Urinary bladder (tissue), 4 donors: Measurements from ENCODE around the gene SBNO1. TPM values are rescaled to one million over a fixed set of nuclear protein-coding genes. Genes with fewer than 3 reads are reported as not detected.
"Not testable (repeated sequence)": the region's sequence is repeated elsewhere in the genome, so short reads cannot be mapped to it uniquely, and the experiment has no call there.

Experiments used
- DNase-seq: peaks from one replicate; pipeline ENCODE4 v3.0.0-alpha.2; 2015; ENCODE audit errors: extremely low spot score
- H3K27ac ChIP-seq: one replicate; pipeline ENCODE4 v1.5.1; 2013; ENCODE audit warnings: low read depth, mild to moderate bottlenecking, moderate library complexity
- H3K36me3 ChIP-seq: one replicate; pipeline ENCODE4 v1.6.1; 2013; ENCODE audit warnings: mild to moderate bottlenecking, moderate library complexity; ENCODE audit not compliant: insufficient read depth
- H3K4me1 ChIP-seq: one replicate; pipeline ENCODE4 v1.6.1; 2013; ENCODE audit warnings: mild to moderate bottlenecking, moderate library complexity; ENCODE audit not compliant: insufficient read depth
- H3K4me3 ChIP-seq: one replicate; pipeline ENCODE4 v1.5.1; 2013; ENCODE audit warnings: low read depth, low read length
- WGBS: extraction: QIAGEN DNeasy Blood & Tissue Kit; methylation state at CpG from one replicate; pipeline ENCODE4 v1.1.7; 2013; 5-methylcytosine and 5-hydroxymethylcytosine counted together
- polyA plus RNA-seq: library from polyadenylated mRNA; stranded (reverse); fragments of 200-250 nt; gene quantifications from one replicate; pipeline ENCODE4 v1.2.3, GENCODE V29; 2013
- small RNA-seq: library from RNA; depleted of rRNA; stranded (forward); fragments of <200 nt; gene quantifications from one replicate; pipeline ENCODE3, GENCODE V24; 2014
- total RNA-seq: library from RNA; depleted of rRNA; stranded (reverse); fragments of >200 nt; gene quantifications from one replicate; pipeline ENCODE4 v1.2.3, GENCODE V29; 2014
- donor health status: healthy with polysubstance abuse.
- donor health status: healthy.

The SBNO1 gene
- total and polyA plus RNA-seq, 2 donors: 7.1 to 30.2 TPM

- peak overlapping the region; percentile 71 for H3K27ac ChIP-seq
- no peak overlapping the region for H3K4me3 ChIP-seq
- no peaks in the 10 kb centered on the region for H3K4me1 ChIP-seq
- 90% methylated on average over 8 of the region's 8 CpGs for WGBS
- no peak for DNase-seq
- H3K36me3 ChIP-seq: peaks cover 3% of the 10 kb centered on the region
Measured at GRCh38 chr12:123251403-123252076, 113.1 kb downstream of the SBNO1 start.

- Histone ChIP-seq H3K4me3 (no peak overlapping the region), H3K27ac (peak overlapping the region; percentile 71), H3K4me1 (no peaks in the 10 kb centered on the region), H3K36me3 (peaks cover 3% of the 10 kb centered on the region)
- WGBS: 85% methylated on average over 13 of the region's 13 CpGs
- no peak for DNase-seq
Measured at GRCh38 chr12:123250471-123251383, 113.9 kb downstream of the SBNO1 start.

- not testable (repeated sequence) for H3K4me1 ChIP-seq, H3K4me3 ChIP-seq, H3K27ac ChIP-seq, DNase-seq, H3K36me3 ChIP-seq
- WGBS: 98% methylated on average over 26 of the region's 26 CpGs
Measured at GRCh38 chr12:123248996-123249741, 115.5 kb downstream of the SBNO1 start.

GRCh38 chr12:123248129-123248528, 116.5 kb downstream of the SBNO1 start:
- DNase-seq, H3K36me3 ChIP-seq, H3K27ac ChIP-seq, H3K4me3 ChIP-seq, H3K4me1 ChIP-seq: not testable (repeated sequence)
- over 99% methylated on average over 2 of the region's 2 CpGs for WGBS

GRCh38 chr12:123245678-123246077, 119.0 kb downstream of the SBNO1 start:
- DNase-seq: no peak
- WGBS: 92% methylated on average over 3 of the region's 3 CpGs
- no peaks in the 10 kb centered on the region for H3K36me3 ChIP-seq
- no peak overlapping the region for H3K27ac ChIP-seq
- H3K4me1 ChIP-seq: no peaks in the 10 kb centered on the region
- H3K4me3 ChIP-seq: no peak overlapping the region

- no peak overlapping the region for H3K27ac ChIP-seq
- no peak overlapping the region for H3K4me3 ChIP-seq
- no peaks in the 10 kb centered on the region for H3K4me1 ChIP-seq
- WGBS: 87% methylated on average over 7 of the region's 7 CpGs
- DNase-seq: no peak
- H3K36me3 ChIP-seq: no peaks in the 10 kb centered on the region
Measured at GRCh38 chr12:123243671-123244262, 120.9 kb downstream of the SBNO1 start.

GRCh38 chr12:123242116-123242904, 122.3 kb downstream of the SBNO1 start:
- Histone ChIP-seq H3K4me3 (no peak overlapping the region), H3K27ac (no peak overlapping the region), H3K4me1 (no peaks in the 10 kb centered on the region), H3K36me3 (no peaks in the 10 kb centered on the region)
- WGBS: 49% methylated on average over 11 of the region's 11 CpGs
- DNase-seq: no peak

Small RNAs within 50 kb of the gene (small RNA-seq; reads per million reads assigned to genes)
- gene RF00019 (not detected), gene RNA5SP375 (not detected)

Other genes with a start within 250 kb of the SBNO1 start
- 4.5 TPM for gene PITPNM2, start 213.8 kb downstream of the SBNO1 start, total RNA-seq
- gene PITPNM2, start 213.8 kb downstream of the SBNO1 start, polyA plus RNA-seq: 19.1 TPM
- gene MPHOSPH9, start 131.7 kb downstream of the SBNO1 start, total RNA-seq: 88.8 TPM
- 6.2 TPM for gene MPHOSPH9, start 131.7 kb downstream of the SBNO1 start, polyA plus RNA-seq
- gene MTRFR, start 131.4 kb downstream of the SBNO1 start, total RNA-seq: 16.4 TPM
- 11.8 TPM for gene MTRFR, start 131.4 kb downstream of the SBNO1 start, polyA plus RNA-seq
- gene CDK2AP1, start 93.0 kb downstream of the SBNO1 start, total RNA-seq: 120 TPM
- gene CDK2AP1, start 93.0 kb downstream of the SBNO1 start, polyA plus RNA-seq: 97.3 TPM
- 42.3 TPM for gene KMT5A, start 19.3 kb upstream of the SBNO1 start, total RNA-seq
- 29.1 TPM for gene KMT5A, start 19.3 kb upstream of the SBNO1 start, polyA plus RNA-seq
- 3.2 TPM for gene RILPL2, start 71.8 kb upstream of the SBNO1 start, total RNA-seq
- gene RILPL2, start 71.8 kb upstream of the SBNO1 start, polyA plus RNA-seq: 7.1 TPM
- gene SNRNP35, start 93.3 kb upstream of the SBNO1 start, total RNA-seq: 13.0 TPM
- 21.9 TPM for gene SNRNP35, start 93.3 kb upstream of the SBNO1 start, polyA plus RNA-seq
- 6.7 TPM for gene RILPL1, start 168.9 kb upstream of the SBNO1 start, total RNA-seq
- gene RILPL1, start 168.9 kb upstream of the SBNO1 start, polyA plus RNA-seq: 26.2 TPM
- gene TMED2, start 219.7 kb upstream of the SBNO1 start, total RNA-seq: 315 TPM
- 147 TPM for gene TMED2, start 219.7 kb upstream of the SBNO1 start, polyA plus RNA-seq
- 15.8 TPM for gene DDX55, start 237.3 kb upstream of the SBNO1 start, total RNA-seq
- 12.2 TPM for gene DDX55, start 237.3 kb upstream of the SBNO1 start, polyA plus RNA-seq